Right lobe of liver (tissue), 6 donors: ENCODE data around the gene AARS2. TPM values are rescaled to one million over a fixed set of nuclear protein-coding genes. Genes with fewer than 3 reads are reported as not detected.
"Not testable (repeated sequence)": the region's sequence is repeated elsewhere in the genome, so short reads cannot be mapped to it uniquely, and the experiment has no call there.

Experiments
- ATAC-seq, 4 donors: fragments of 200-7000 bp; cut with Tn5 transposase; one replicate each; pipeline ENCODE4 v1.9.1; 2020; ENCODE audit warnings: mild to moderate bottlenecking in 4 of 4, moderate library complexity in 4 of 4
- DNase-seq, 3 donors: peaks; one replicate each; pipeline ENCODE4 v3.0.0-alpha.2; 2020
- H3K27ac ChIP-seq, 3 donors: fragments of 200-600 bp; one replicate each; pipeline ENCODE4 v1.8.0; 2022
- H3K27me3 ChIP-seq, 2 donors: fragments of 200-600 bp; one replicate each; pipeline ENCODE4 v1.8.0; 2022
- H3K36me3 ChIP-seq, 4 donors: fragments of 200-600 bp; sonication (generic) in 1 of 4; one replicate each; pipeline versions ENCODE4 v1.5.1 to v1.8.0; 2017 to 2022; ENCODE audit warnings: control low read depth in 1 of 4
- H3K4me1 ChIP-seq, 4 donors: fragments of 200-600 bp; sonication (generic) in 1 of 4; one replicate each; pipeline versions ENCODE4 v1.5.1 to v1.8.0; 2017 to 2022; ENCODE audit warnings: control low read depth in 1 of 4
- H3K4me3 ChIP-seq, 3 donors: fragments of 200-600 bp; one replicate each; pipeline ENCODE4 v1.8.0; 2022
- H3K9me3 ChIP-seq, 4 donors: fragments of 200-600 bp; sonication (generic) in 1 of 4; one replicate each; pipeline versions ENCODE4 v1.5.1 to v1.8.0; 2017 to 2022; ENCODE audit warnings: control low read depth in 1 of 4
- POLR2A ChIP-seq: fragments of 450-650 bp; IDR thresholded peaks from one replicate; pipeline ENCODE4 v1.6.1; 2017; ENCODE audit warnings: antibody characterized with exemption, mild to moderate bottlenecking
- WGBS: methylation state at CpG from one replicate; pipeline ENCODE4 v1.1.6; 2018; ENCODE audit warnings: low coverage, low lambda C conversion rate; ENCODE audit not compliant: insufficient coverage; ENCODE audit errors: missing lambda C conversion rate; 5-methylcytosine and 5-hydroxymethylcytosine counted together
- intact Hi-C, 2 donors: fragments of 100-400 bp; cut with DNase I; formaldehyde crosslinking; loops; one replicate each; pipeline versions ENCODE4 v1.11.2 to v1.14.1; 2022
- total RNA-seq, 6 experiments: library from RNA; depleted of rRNA in 2 of 6; stranded (reverse); fragments of >200 nt in 2 of 6; fragmentation: NEBNext Ultra II Directional in 3 of 6; extraction: Animal tissue kit (Norgen Biotek cat#: 25700) in 3 of 6; gene quantifications; one replicate each; pipeline versions ENCODE4 v1.1.0 to v1.2.4, GENCODE V29; 2016 to 2023
- TF ChIP-seq, protein P1 (sequence below), 4 donors: fragments of 200-600 bp in 3 of 4; fragments of 450-650 bp in 1 of 4; IDR thresholded peaks; one replicate each; pipeline versions ENCODE4 v1.5.1 to v1.8.0; 2016 to 2022; ENCODE audit warnings: antibody characterized with exemption in 4 of 4, mild to moderate bottlenecking in 2 of 4
- donor health status: DM: no; HTN: yes; CAD: no.
- donor health status: DM: no; HTN: no; CAD: no.
- donor health status: DM: no; HTN: no; CAD: no.
- donor health status: DM: no; HTN: yes; CAD: no.
- donor health status: DM: no; HTN: yes; CAD: no.

The AARS2 gene
- total RNA-seq, 6 experiments from 2014 or later: 5.5 to 9.8 (median 7.0) TPM

DNA sequence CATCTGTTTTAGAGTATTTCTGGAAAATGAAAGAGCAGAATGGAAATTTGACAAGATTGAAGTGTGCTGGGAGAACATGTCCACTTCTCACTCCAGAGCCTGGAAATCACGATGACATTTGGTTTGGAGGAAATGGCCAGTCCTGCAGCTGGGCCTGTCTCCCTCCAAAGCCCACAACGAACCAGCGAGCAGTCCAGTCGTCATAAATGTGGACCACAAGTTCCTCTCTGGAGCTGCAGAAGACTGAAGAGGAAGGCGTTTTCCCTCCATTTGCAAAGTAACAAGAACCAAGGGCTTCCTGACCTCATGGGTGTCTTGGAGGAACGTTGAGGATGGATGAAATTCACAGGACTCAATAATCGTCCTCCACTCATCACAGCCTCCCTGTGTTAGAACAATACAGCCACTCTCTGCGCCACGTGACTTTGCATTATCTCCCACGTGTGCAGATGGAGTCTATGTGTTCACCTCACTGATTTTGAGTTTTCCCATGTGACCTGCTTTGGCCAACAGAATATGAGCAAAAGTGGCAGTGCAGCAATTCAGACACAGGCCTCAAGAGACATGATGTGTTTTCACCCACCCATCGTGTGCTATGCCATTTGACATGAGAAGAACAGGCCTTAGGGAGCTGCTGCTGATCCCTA is 20.2 kb upstream of the AARS2 start:
- no peaks in the 10 kb centered on the region for H3K36me3 ChIP-seq
- TF ChIP-seq POLR2A: no peak
- TF ChIP-seq, protein P1, sequence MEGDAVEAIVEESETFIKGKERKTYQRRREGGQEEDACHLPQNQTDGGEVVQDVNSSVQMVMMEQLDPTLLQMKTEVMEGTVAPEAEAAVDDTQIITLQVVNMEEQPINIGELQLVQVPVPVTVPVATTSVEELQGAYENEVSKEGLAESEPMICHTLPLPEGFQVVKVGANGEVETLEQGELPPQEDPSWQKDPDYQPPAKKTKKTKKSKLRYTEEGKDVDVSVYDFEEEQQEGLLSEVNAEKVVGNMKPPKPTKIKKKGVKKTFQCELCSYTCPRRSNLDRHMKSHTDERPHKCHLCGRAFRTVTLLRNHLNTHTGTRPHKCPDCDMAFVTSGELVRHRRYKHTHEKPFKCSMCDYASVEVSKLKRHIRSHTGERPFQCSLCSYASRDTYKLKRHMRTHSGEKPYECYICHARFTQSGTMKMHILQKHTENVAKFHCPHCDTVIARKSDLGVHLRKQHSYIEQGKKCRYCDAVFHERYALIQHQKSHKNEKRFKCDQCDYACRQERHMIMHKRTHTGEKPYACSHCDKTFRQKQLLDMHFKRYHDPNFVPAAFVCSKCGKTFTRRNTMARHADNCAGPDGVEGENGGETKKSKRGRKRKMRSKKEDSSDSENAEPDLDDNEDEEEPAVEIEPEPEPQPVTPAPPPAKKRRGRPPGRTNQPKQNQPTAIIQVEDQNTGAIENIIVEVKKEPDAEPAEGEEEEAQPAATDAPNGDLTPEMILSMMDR (IDR thresholded peaks at IDR 0.05): no peak
- DNase-seq (no peak), ATAC-seq (no peak)
- no peak overlapping the region for H3K27ac ChIP-seq
- H3K4me3 ChIP-seq: no peak overlapping the region
- no peaks in the 10 kb centered on the region for H3K9me3 ChIP-seq
- intact Hi-C loops: no loop called here
- 71% methylated on average over 6 of the region's 11 CpGs for WGBS
- H3K4me1 ChIP-seq: no peaks in the 10 kb centered on the region
- no peaks in the 10 kb centered on the region for H3K27me3 ChIP-seq

DNA sequence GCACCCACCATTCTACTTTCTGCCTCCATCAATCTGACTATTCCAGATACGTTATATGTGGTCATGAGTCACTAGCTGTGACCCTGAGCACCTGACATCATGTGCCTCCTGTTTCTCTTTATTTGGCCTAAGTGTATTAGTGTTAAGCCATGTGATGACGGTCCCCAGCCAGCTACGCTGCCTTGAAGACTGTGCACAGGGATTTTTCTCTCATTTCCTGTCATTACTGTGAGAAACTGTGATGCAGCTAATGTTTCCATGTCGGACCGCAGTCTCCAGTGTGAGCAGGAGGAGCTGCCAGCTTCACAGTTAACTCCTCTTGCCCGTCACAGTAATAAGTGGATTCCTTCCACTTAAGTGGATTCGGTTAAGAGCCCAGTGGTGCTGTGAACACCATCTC is 19.4 kb upstream of the AARS2 start:
- no peak overlapping the region for H3K4me3 ChIP-seq
- intact Hi-C loops: no loop called here
- no peak overlapping the region for H3K27ac ChIP-seq
- TF ChIP-seq, protein P1 (IDR thresholded peaks at IDR 0.05): no peak
- no peak for TF ChIP-seq POLR2A
- DNase-seq (no peak), ATAC-seq (no peak)
- no peaks in the 10 kb centered on the region for H3K9me3 ChIP-seq
- no peaks in the 10 kb centered on the region for H3K27me3 ChIP-seq
- 73% methylated on average over 7 of the region's 7 CpGs for WGBS
- no peaks in the 10 kb centered on the region for H3K4me1 ChIP-seq
- no peaks in the 10 kb centered on the region for H3K36me3 ChIP-seq

GRCh38 chr6:44329858-44330257 is 16.7 kb upstream of the AARS2 start:
- no peaks in the 10 kb centered on the region for H3K4me1 ChIP-seq
- H3K27ac ChIP-seq: no peak overlapping the region
- TF ChIP-seq POLR2A: no peak
- TF ChIP-seq, protein P1 (IDR thresholded peaks at IDR 0.05): no peak
- intact Hi-C loops: no loop called here
- ATAC-seq: no peak
- no peaks in the 10 kb centered on the region for H3K36me3 ChIP-seq
- 54% methylated on average over 5 of the region's 5 CpGs for WGBS
- DNase-seq: no peak
- no peaks in the 10 kb centered on the region for H3K9me3 ChIP-seq
- H3K4me3 ChIP-seq: no peak overlapping the region
- H3K27me3 ChIP-seq: no peaks in the 10 kb centered on the region

DNA sequence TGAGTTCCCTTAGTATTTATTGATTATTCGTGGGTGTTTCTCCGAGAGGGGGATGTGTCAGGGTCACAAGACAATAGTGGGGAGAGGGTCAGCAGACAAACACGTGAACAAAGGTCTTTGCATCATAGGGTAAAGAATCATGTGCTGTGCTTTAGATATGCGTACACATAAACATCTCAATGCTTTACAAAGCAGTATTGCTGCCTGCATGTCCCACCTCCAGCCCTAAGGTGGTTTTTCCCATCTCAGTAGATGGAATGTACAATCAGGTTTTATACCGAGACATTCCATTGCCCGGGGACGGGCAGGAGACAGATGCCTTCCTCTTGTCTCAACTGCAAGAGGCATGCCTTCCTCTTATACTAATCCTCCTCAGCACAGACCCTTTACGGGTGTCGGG is 15.1 kb upstream of the AARS2 start:
- H3K36me3 ChIP-seq, H3K27ac ChIP-seq, ATAC-seq, DNase-seq, H3K27me3 ChIP-seq, intact Hi-C loops, H3K4me1 ChIP-seq, H3K9me3 ChIP-seq, H3K4me3 ChIP-seq: not testable (repeated sequence)
- 41% methylated on average over 4 of the region's 9 CpGs for WGBS

DNA sequence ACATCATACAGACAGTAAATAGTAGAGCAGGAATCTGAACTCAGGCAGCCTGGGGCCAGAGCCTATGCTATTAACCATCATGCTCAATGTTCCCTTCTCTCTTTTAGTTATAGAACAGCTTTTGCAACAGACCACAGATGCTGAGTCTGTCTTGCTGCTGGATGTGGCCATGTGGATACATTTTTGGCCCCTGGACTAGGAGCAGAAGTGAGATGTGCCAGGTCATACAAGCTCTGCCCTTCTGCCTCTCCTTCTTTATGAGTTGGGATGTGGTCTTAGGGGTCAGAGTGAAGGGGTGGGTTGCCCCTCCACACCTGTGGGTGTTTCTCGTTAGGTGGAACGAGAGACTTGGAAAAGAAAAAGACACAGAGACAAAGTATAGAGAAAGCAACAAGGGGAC is 14.6 kb upstream of the AARS2 start:
- Histone ChIP-seq H3K4me1 (no peaks in the 10 kb centered on the region), H3K27ac (no peak overlapping the region), H3K4me3 (no peak overlapping the region), H3K27me3 (no peaks in the 10 kb centered on the region), H3K36me3 (no peaks in the 10 kb centered on the region), H3K9me3 (no peaks in the 10 kb centered on the region)
- no peak for TF ChIP-seq POLR2A
- TF ChIP-seq, protein P1 (IDR thresholded peaks at IDR 0.05): no peak
- intact Hi-C loops: no loop called here
- no peak for ATAC-seq
- WGBS: 19% methylated on average over 2 of the region's 2 CpGs
- DNase-seq: no peak
